Measurements from ENCODE around the gene TCF20.

Gene TCF20

DNA sequence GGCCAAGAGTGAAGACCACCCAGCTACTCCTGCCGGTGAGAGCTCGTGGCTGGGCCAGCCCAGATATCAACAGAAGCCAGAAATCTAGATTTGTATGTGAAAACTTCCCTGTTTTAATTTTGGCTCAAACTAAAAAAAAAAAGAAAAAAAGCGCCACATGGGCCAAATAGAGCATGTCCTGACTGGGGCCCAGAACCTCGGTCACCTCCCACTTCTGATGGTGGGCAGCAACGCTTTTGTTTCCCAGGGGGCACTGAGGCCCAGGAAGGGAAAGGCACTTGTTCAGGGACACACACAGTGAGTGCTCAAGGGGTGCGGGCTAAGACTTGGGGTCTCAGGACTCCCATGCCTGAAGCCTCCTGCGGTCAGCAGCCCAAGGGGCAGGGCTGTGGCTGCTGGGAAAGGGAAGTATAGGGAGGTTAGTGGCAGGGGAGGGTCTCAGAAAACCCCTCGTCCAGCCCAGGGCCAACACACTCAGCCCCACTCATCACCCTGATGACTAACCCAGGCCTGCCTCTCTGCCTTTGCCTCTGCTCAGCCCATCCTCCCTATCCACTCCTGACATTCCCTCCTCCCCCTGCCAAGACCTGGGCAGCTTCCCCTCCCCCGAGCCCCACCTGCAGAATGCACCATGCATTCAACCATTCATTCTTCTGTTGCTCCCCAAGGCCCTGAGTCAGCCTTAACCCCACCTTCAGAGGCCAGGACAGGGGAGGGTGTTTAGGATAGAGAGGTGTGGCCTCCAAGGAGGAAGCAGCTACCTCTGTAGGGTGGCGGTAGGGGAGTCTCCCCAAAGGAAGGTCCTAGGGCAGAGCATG lies 30.0 kb upstream of the TCF20 start:
- no peak for DNase-seq (ENCODE audit: low spot score)

DNA sequence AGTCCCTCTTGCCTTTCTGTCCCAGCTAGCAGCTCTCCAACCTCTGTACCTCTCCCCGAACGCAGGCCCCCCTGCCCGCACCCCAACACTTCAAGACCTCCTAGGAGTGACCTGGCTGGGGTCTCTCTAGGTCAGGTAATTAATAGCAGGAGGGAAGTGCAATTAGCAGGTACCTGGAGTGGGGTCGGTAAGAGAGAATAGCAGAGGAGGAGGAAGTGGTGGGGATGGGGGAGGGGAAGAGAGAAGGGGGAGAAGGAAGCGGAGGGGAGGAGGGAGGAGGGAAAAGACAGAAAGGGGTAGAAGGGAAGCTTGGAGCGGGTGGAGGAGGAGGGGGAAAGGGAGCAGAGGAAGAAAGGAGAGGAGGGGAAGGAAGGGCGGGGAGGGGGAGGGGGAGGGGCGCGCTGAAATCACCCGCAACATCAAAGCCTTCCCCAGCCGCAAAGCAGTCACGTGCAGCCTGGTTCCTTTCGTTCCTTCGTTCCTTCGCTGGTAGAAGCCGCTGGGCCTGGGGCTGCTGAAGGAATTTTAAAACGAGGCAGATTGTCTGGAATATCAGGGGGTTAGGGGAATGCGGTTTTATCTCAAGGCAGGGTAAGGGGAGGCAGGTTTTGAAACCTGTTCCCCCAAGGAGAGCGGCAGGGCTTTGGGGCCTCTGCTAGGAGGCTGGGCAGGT lies 29.3 kb upstream of the TCF20 start:
- no peak for DNase-seq (ENCODE audit: low spot score)

DNA sequence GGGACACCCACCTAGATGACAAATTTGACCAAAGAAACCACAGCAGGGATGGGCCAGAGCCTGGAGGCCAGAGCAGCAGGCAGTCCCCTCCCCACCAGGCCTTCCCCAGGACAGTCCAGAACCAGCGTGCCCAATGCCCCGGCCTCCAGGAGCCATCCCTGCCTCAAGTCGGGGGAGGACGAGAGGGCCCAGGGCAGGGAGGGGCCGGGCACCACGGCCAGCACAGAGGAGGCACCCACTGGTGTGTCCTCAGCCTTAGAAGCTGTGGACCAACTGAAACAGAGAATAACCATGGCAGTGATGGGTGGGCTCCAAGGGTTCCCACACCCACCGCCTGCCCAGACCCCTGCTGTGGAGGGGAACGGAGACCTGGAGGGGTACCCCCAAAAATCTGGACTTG lies 28.3 kb upstream of the TCF20 start:
- DNase-seq (ENCODE audit: low spot score), result no peak

DNA sequence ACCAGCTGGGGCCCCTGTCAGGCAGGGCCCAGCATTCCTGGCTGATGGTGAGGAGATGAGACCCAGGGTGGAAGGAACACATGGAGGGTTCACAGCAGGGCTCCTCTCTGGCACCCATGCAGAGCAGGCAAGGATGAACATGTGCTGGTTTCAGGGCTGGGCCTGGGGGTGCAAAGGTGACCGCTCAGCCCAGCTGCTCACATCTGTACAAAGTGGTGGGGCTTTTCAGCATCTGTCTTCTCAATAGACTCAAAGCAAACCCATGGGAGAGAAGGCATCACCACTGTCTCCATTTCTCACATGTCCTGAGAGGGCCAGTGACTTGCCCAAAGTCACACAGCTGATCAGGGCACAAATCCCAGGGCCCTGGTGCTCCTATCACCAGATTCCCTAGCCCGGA lies 27.3 kb upstream of the TCF20 start:
- DNase-seq (ENCODE audit: low spot score), result no peak

DNA sequence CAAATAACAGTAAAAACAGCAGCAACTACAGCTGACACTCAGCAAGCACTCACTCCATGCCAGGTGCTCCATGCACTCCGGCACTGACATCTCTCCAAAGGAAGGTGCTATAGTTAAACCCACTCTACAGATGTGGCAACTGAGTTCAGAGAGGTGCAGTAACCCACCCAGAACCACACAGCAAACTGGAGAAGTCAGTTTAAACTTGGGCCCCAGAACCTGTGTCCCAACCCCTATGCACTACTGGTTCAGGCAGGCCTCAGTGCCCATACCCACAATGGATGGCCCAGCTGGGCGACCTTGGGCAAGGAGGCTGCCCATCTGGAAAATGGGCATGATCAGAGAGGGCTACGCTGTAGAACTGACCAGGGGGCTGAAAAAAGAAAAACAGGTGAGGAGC lies 26.4 kb upstream of the TCF20 start:
- no peak for DNase-seq (ENCODE audit: low spot score)

DNA sequence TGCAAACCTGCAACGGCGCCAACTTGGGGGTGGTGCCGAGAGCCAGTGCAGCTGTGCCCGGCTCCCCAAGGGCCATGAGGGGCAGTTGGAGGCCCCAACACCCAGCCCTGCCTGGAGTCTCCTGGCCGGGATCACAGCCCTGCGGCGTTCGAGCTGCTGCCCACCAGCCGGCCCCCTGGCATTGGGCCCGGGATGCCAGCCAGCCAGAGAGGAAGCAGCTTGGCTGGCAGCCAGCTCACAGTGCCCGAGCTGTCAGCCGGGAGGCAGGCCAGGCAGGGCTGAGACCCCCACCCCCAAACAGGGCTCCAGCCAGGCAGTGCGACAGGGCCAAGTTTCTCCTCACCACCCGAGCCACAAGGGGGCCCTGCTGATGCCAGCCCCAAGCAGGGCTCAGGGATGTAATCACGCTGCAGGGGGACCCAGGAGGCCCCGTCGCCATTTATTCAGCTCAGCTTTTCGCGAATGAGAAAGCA lies 26.0 kb upstream of the TCF20 start:
- no peak for DNase-seq (ENCODE audit: low spot score)

DNA sequence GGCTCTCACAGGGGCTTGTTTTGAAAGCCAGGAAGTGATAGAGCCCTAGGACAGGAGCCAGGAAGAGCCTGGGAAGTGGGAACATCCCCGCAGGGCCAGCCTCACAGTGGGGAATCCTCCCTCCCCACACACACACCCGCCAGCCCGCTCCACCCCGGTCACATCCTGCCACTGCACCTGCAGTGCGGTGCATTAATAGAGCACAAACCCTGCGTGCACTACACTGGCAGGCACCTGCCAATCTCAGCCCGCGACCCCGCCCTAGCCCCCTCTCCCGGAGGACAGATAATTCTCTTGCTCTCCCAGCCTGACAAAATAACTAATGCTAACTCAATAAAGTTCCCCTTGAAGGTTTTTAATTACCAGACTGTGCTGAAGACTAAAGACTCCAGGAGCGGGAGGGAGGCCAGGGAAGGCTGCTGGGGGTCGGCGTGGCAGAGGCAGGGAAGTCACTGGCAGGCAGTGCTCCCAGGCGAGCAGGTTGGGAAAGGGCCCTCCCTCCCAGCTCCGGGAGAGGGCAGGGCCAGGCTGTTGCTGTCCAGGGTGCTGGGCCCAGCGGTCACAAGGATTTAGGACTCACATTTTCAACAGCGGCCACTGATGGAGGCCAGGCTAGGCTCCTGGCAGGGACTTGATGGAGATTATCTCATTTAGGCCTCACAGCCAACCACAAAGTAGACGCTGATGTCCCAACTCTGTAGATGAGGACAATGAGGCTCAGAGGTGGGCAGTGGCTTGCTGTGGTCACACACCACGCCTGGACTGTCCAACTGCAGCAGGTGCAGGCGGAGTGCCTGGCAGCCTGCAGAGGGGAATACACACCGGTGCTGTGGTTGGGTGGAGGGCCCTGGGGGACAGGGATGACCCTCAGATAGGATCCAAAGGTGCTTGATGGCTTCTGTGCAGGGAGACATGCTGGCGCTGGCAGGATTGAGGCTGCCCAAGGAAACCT lies 23.9 kb upstream of the TCF20 start:
- DNase-seq (ENCODE audit: low spot score), result peak; percentile 67

DNA sequence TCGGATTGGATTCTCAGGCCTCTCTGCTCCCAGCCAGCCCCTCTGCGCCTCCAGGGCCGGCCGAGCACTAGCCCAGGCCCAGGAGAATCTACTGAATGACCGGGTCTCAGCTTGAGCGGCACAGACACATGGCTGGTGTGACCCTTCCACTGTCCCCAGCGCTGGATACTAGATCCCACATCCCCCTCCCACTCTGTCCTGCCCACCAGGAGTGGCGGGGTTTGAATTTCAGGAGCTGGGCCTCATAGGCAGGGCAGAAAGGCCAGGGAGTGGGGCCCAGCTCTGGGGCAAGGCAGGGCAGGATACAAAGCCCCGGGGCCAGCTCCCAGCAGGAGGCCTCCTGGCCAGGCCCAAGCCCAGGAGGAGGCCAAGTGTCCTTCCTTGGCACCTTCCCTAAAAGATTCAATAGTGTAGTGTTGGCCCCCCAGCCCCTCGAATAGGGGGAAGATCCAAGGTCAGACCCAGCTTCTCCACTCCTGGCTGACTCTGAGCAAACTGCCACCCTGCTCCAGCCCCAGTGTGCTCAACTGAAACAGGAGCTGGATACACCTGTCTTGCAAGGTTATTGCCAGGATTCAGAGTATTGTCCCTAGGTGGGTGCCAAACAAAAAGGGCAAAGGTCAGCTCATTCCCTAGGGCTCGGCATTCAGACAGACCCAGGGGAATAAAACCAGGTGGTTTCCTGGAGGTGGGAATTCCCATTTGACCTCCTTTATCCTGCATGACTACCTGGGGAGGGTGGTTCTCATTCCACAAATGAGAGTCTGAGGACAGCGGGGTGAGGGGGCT lies 22.5 kb upstream of the TCF20 start:
- DNase-seq (ENCODE audit: low spot score), result no peak

DNA sequence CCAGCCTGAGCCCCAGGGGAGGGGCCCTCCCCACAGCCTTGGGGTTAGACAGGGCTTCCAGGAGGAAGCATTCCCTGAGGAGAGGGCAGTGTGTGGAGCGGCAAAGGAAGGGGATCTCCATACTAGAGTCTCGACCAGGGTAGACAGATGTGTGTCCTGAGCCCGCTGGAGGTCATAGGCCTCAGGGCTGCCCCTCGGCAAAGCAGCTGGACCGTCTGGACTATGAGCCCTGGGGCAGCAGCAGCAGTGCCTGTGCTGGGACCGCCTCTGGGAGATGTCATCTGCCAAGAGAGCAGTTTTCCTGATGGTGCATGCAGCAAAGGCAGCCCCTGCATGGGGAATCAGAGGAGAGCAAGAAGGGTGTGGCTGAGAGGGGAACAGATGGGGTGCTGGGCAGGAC lies 20.8 kb upstream of the TCF20 start:
- DNase-seq (ENCODE audit: low spot score), result no peak

DNA sequence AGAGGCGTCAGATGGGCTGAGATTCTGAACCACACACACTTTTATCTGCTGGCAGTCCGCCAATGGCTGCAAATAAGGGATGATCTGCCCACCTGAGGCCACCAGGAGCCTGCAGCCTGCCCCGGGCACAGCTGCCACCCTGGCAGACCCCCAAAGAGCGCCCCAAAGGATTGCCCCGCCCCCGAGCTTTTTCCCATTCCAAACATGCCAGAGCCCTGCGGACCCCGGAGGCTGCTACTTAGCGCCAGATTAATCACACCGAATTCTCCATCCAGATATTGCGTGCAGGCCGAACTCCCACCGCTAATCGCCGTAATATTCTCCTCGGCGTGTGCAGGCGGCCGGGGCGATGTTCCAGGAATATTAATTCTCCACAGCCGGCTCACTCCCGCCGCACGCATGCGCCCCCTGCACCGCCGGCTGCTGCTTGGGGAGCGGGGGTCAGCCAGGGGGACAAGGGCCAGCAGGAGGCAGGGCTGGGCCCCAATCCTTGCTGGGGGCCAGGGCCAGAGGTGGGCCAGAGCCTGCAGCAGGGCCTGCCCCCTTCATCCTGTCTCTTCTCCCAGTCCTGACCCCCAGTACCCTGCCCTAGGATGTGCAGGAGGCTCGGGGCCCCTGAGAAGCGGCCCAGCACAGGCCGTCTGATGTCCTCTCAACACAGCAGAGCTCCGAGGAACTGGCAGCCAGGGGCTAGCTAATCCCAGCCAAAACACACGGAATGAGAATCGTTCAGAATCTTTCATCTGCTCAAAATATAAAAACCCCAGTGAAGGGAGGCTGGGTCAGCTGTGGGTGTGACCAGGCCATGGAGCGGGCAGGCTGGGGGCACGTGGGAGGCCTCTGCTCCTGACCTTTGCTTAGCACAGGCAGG lies 19.5 kb upstream of the TCF20 start:
- no peak for DNase-seq (ENCODE audit: low spot score)

DNA sequence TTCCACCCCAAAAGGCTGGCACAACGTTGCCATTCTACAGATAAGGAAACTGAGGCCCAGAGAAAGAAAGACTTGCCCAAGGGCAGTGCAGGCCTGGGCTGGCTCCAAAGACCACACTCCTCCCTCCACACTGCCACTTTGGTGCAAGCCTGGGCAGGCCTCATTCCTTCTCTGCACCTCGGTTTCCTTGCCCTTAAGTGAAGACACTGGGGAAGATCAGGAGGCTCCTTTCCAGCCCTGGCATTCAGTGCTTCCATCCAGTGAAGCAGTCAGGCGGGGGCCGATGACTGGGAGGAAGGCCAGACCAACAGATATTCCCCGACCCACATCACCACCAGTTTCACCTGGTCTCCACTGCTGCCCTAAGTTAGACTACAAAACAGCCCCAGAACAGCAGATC lies 18.3 kb upstream of the TCF20 start:
- no peak for DNase-seq (ENCODE audit: low spot score)

DNA sequence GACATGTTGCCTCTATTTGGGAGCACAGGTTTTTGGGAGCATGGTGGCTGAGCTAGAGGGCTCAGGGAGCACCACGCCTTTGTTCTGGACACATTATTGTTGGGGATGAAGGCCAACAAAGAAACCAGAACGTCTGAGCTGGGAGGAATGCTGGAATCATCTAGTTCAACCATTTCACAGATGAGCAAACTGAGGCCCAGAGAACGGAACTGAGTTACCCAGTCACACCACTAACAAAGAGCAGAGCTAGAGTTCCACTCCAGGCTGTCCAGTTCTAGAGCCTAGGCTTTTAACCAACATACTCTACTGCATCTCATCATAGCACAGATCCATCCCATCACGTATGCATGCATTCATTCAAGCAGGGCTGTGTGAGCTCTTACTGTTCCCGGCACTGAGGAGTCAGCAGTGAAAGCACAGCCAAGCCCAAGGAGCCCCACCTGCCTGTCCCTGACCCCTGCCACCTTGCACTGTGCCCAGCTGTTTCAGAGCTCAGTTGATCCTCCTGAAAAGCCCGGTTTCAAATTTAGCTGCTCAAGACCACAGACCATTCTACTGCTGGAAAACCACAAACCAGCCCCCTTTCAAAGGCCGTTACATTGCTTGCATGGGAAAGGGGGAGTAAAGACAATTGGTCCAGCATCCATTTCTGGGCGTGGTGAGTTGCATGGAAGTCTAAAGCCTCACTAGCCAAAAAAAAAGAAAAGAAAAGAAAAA lies 16.9 kb upstream of the TCF20 start:
- no peak for DNase-seq (ENCODE audit: low spot score)

DNA sequence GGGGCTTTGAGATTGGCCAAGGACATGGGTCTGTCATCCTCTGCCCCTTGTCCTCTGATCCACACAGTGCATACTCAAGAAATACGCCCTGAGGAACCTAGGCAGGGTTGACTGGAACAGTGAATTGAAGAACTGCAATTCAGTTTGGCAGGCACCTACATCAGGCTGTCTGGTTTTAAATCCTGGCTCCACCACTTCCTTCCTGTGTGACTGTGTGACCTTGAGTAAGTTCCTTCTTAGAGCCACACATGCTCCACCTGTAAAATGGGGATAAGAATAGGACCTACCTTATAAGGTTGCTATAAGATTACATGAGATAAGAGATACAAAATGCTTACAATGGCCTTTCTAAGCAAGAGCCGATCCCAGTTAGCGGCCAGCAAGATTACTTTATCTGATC lies 15.8 kb upstream of the TCF20 start:
- DNase-seq (ENCODE audit: low spot score), result no peak

DNA sequence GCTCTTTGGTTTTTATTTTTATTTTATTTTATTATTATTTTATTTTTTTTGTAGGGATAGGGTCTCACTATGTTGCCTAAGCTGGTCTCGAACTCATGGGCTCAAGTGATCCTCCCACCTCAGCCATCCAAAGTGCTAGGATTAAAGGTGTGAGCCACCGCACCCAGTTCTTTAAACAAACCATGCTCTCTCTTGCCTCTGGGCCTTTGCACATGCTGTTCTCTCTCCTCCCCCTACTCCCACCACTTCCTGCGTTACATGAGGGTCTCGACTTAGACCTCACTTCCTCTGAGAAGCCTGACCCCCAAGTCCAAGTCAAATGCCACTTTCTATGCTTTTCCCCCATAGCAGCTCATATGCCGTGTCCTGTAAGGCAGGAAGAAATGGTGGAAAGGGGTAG lies 15.2 kb upstream of the TCF20 start:
- no peak for DNase-seq (ENCODE audit: low spot score)

DNA sequence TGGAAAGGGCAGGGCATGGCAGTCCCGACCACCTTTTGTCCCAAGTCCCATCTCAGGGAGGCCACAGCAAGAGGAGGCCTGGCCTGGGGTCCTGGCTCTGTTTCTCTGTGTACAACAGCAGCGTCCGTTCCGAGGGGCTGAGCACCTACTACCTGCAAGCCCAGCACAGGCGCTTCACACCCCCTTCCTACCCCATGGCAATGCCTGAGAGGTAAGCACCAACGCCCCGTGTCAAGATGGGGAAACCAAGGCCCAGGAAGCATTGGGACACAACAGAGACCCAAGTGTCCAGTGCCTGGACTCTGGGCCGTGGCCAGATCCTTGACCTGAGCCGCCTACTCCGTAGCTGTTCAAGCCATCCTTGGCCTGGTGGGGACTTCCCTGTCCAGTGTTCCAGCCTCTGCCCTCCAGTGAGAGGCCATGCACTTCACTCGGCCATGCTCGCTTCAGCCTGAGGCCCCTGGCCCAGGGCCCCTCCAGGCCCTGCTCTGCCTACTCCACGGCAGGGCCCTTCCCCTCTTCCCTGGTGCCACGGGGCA lies 14.3 kb upstream of the TCF20 start:
- no peak for DNase-seq (ENCODE audit: low spot score)

DNA sequence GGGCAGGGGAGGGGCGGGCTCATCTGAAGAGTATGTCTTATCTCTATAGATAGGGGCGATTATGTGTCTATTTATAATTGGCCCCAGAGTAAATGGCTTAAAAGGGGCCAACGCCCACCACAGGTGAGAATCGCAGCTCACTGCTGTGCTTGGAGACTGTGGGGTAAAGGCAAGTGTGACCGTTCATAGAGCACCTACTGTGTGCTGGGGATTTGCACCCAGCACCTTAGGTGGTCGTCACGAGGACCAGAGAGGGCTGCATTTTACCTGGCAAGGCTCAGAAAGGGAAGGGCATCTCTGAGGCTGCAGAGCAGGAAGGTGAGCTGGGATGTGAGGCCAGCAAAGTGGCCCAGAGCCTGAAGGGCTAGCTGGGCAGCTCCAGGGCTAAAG lies 13.7 kb upstream of the TCF20 start:
- no peak for DNase-seq (ENCODE audit: low spot score)

DNA sequence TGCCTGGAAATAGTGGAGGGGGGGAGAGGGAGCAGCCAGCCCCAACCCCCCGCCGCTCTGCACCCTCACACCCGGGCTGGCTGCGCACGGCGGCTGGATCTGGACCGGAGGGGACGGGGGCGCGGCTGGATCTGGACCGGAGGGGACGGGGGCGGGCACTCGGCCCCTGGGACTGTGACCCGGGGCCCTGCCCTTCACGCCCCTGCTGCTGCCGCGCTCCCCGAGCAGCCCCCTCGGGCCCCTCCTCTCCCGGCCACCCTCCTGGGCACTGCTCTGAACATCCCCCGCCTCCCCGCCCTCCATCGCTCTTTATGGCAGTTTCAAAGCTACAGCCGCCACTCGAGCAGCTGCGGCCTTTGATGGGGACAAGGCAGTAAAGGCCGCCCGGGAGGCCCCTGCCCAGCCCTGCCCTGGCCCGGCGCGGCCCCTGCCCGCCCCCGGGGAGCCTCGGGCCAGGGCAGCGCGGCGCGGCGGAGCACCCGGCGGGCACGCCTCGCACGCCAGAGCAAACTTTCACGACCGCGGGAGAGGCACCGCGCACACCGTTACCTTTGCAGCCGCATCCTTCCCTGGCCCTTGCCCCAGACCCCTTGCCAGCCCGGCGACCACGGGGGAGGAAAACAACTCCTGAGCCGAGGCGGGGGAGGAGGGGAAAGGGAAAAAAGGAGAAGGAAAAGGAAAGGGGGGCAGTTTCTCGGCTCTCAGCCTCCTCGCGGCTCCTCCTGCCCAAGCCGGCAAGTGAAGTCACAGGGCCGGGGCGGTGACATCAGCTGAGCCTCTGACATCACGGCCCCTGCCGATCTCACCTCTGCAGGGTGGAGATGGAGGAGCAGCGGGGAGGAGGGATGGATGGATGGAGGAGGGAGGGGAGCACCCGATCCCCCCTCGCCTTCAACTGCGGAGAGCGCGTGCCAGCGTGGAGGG lies 13.1 kb upstream of the TCF20 start:
- no peak for DNase-seq (ENCODE audit: low spot score)

DNA sequence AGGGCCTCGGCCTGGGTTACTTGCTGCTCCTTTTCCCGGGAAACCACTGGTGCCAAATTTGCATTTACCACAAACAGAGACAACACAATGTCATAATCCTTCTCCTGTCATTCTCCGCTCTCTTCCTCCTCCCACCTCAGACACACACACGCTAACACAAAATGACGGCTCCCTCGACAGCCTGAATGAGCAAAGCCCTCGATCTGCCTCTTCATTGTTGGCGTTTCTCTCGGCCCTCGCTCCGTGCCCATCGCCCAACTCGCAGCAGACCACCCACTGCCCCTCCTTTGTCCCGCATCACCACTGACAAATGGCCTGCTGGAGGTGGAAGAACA lies 12.5 kb upstream of the TCF20 start:
- DNase-seq (ENCODE audit: low spot score), result no peak
